Endothelial cell of umbilical vein (primary cell): Measurements from ENCODE around the gene GATA6. TPM values are rescaled to one million over a fixed set of nuclear protein-coding genes. Genes with fewer than 3 reads are reported as not detected.
"Not testable (repeated sequence)": the region's sequence is repeated elsewhere in the genome, so short reads cannot be mapped to it uniquely, and the experiment has no call there.

Source experiments
- BruUV-seq: library from RNA; stranded (reverse); fragments of 400-500 nt; replicated peaks from 2 replicates; lab custom pipeline; 2021; lab: Mats Ljungman, UMichigan
- CTCF ChIA-PET: fragments of 300-600, 350-600 bp; sonication (Branson Sonifier 250); formaldehyde crosslinking; loops from one replicate; lab custom pipeline; 2021; ENCODE audit warnings: antibody characterized with exemption, inconsistent platforms; lab: Charles Lee
- POLR2A ChIA-PET: fragments of 300-600, 350-600 bp; sonication (Branson Sonifier 250); formaldehyde crosslinking; loops from one replicate; lab custom pipeline; 2021; ENCODE audit warnings: antibody characterized with exemption, inconsistent platforms; lab: Charles Lee
- DNase-seq: peaks from one replicate; pipeline ENCODE4 v3.0.0-alpha.2; 2011; ENCODE audit warnings: low read depth, low spot score
- FAIRE-seq: peaks from 2 replicates; lab custom pipeline; 2011; peaks lifted over from hg19 to GRCh38; lab: Jason Lieb, UNC
- H2AFZ ChIP-seq: 2 replicates; pipeline ENCODE4 v1.6.0; 2012; ENCODE audit warnings: low read depth, low read length, control low read depth, inconsistent platforms
- H3K27ac ChIP-seq: 2 replicates; pipeline ENCODE4 v1.5.1; 2011; ENCODE audit warnings: low read depth, mild to moderate bottlenecking, control low read depth, low read length, moderate library complexity; ENCODE audit not compliant: insufficient read depth
- H3K27me3 ChIP-seq, 2 experiments: 2 replicates each; pipeline versions ENCODE4 v1.6.0 to v1.6.1; 2011; ENCODE audit warnings: low read length in 2 of 2, mixed read lengths in 1 of 2; ENCODE audit not compliant: control insufficient read depth in 2 of 2, insufficient read depth in 2 of 2
- H3K36me3 ChIP-seq, 2 experiments: 2 replicates in 1 of 2; 3 replicates in 1 of 2; pipeline ENCODE4 v1.5.1; 2011; ENCODE audit warnings: low read length in 2 of 2, mild to moderate bottlenecking in 1 of 2, moderate library complexity in 1 of 2; ENCODE audit not compliant: control insufficient read depth in 2 of 2, insufficient read depth in 2 of 2; ENCODE audit errors: extremely low read depth in 1 of 2
- H3K4me1 ChIP-seq: 3 replicates; pipeline ENCODE4 v1.5.1; 2011; ENCODE audit warnings: mild to moderate bottlenecking, low read length; ENCODE audit not compliant: control insufficient read depth, insufficient read depth; ENCODE audit errors: extremely low read depth
- H3K4me2 ChIP-seq: 2 replicates; pipeline ENCODE4 v1.6.1; 2011; ENCODE audit warnings: low read length, control low read depth, mixed read lengths; ENCODE audit not compliant: insufficient read depth
- H3K4me3 ChIP-seq, 3 experiments: fragments of 200-600 bp in 1 of 3; sonication (generic), shearing (Covaris generic) in 1 of 3; replicated peaks in 1 of 3; 2 replicates each; pipeline ENCODE4 v1.5.1; 2011 to 2016; ENCODE audit warnings: control low read depth in 3 of 3, low read length in 3 of 3, mild to moderate bottlenecking in 2 of 3, inconsistent platforms in 1 of 3, low read depth in 1 of 3, moderate library complexity in 1 of 3; ENCODE audit not compliant: insufficient read depth in 1 of 3
- H3K79me2 ChIP-seq: 2 replicates; pipeline ENCODE4 v1.6.0; 2012; ENCODE audit warnings: low read length, inconsistent platforms; ENCODE audit not compliant: control insufficient read depth, insufficient read depth
- H3K9ac ChIP-seq: replicated peaks from 2 replicates; pipeline ENCODE3; 2011; ENCODE audit warnings: low read length, control low read depth; ENCODE audit not compliant: insufficient read depth; ENCODE audit errors: extremely low read depth
- H3K9me1 ChIP-seq: replicated peaks from 3 replicates; pipeline ENCODE4 v1.6.0; 2011; ENCODE audit warnings: mild to moderate bottlenecking, low read length; ENCODE audit not compliant: control insufficient read depth, insufficient read depth; ENCODE audit errors: extremely low read depth
- H3K9me3 ChIP-seq: replicated peaks from 2 replicates; pipeline ENCODE4 v1.5.1; 2012; ENCODE audit warnings: low read length, inconsistent platforms; ENCODE audit not compliant: control insufficient read depth, insufficient read depth
- H4K20me1 ChIP-seq: replicated peaks from 2 replicates; pipeline ENCODE3; 2011; ENCODE audit warnings: mild to moderate bottlenecking, low read length; ENCODE audit not compliant: control insufficient read depth, insufficient read depth; ENCODE audit errors: extremely low read depth
- EZH2 ChIP-seq: IDR thresholded peaks from 2 replicates; pipeline ENCODE4 v1.6.1; 2012; ENCODE audit warnings: borderline replicate concordance, low read depth, mild to moderate bottlenecking, moderate library complexity, low read length, inconsistent platforms; ENCODE audit not compliant: severe bottlenecking
- FOS ChIP-seq: IDR thresholded peaks from 2 replicates; pipeline ENCODE4 v1.6.1; 2011; ENCODE audit warnings: mild to moderate bottlenecking, low read length, moderate library complexity, borderline replicate concordance; ENCODE audit not compliant: insufficient read depth
- GATA2 ChIP-seq: IDR thresholded peaks from 2 replicates; pipeline ENCODE4 v1.7.0; 2011; ENCODE audit warnings: low read depth, mild to moderate bottlenecking, moderate library complexity, mixed read lengths, low read length; ENCODE audit not compliant: insufficient read length, insufficient read depth
- JUN ChIP-seq: IDR thresholded peaks from 2 replicates; pipeline ENCODE4 v1.6.1; 2011; ENCODE audit warnings: borderline replicate concordance, low read depth; ENCODE audit not compliant: insufficient read length, insufficient read depth
- MYC ChIP-seq: IDR thresholded peaks from one replicate; pipeline ENCODE4 v1.6.1; 2011; ENCODE audit warnings: mild to moderate bottlenecking, low read depth, low read length
- POLR2A ChIP-seq: IDR thresholded peaks from 2 replicates; pipeline ENCODE4 v1.6.1; 2012; ENCODE audit warnings: low read depth, mild to moderate bottlenecking, control low read depth, low read length
- POLR2AphosphoS5 ChIP-seq: IDR thresholded peaks from 2 replicates; pipeline ENCODE4 v1.6.1; 2012; ENCODE audit warnings: low read depth, mild to moderate bottlenecking, control low read depth, low read length, moderate library complexity; ENCODE audit not compliant: insufficient read depth
- dilution Hi-C: fragments of 300-500 bp; cut with MboI; formaldehyde crosslinking; loops from one replicate; pipeline ENCODE4 v1.15.0; 2019; ENCODE audit warnings: low sequenced_read_pairs; ENCODE audit not compliant: extremely low pct_ligation_motif_present
- intact Hi-C: fragments of 100-400 bp; cut with micrococcal nuclease; formaldehyde crosslinking; loops from one replicate; pipeline ENCODE4 v1.10.0; 2022
- polyA plus RNA-seq, 4 experiments: library from polyadenylated mRNA; depleted of rRNA in 3 of 4; stranded (reverse) in 3 of 4; unstranded in 1 of 4; fragments of >200 nt; gene quantifications; 2 replicates each; pipeline versions ENCODE4 v1.2.1 to v1.2.3, GENCODE V29; 2011 to 2012; ENCODE audit warnings: missing spikeins in 1 of 4
- total RNA-seq: library from RNA; stranded (reverse); gene quantifications from 2 replicates; pipeline ENCODE4 v1.2.3, GENCODE V29; 2021
- TF ChIP-seq, protein P1 (sequence below), 2 donors: IDR thresholded peaks; 1 replicate in 1 of 2; 2 replicates in 1 of 2; pipeline ENCODE4 v1.5.1; 2011; ENCODE audit warnings: low read length in 2 of 2, mild to moderate bottlenecking in 2 of 2, moderate library complexity in 2 of 2, control low read depth in 1 of 2, inconsistent platforms in 1 of 2, low read depth in 1 of 2; ENCODE audit not compliant: insufficient read depth in 1 of 2; ENCODE audit errors: extremely low read depth in 1 of 2
- TF ChIP-seq, protein P2 (sequence below): IDR thresholded peaks from 2 replicates; pipeline ENCODE4 v1.6.1; 2011; ENCODE audit not compliant: insufficient read depth, insufficient read length

The GATA6 gene
- total and polyA plus RNA-seq, 2 donors (not counting 3 experiments of a cell fraction or from before 2014, with no cell fraction given): 4.1 to 14.6 TPM

DNA sequence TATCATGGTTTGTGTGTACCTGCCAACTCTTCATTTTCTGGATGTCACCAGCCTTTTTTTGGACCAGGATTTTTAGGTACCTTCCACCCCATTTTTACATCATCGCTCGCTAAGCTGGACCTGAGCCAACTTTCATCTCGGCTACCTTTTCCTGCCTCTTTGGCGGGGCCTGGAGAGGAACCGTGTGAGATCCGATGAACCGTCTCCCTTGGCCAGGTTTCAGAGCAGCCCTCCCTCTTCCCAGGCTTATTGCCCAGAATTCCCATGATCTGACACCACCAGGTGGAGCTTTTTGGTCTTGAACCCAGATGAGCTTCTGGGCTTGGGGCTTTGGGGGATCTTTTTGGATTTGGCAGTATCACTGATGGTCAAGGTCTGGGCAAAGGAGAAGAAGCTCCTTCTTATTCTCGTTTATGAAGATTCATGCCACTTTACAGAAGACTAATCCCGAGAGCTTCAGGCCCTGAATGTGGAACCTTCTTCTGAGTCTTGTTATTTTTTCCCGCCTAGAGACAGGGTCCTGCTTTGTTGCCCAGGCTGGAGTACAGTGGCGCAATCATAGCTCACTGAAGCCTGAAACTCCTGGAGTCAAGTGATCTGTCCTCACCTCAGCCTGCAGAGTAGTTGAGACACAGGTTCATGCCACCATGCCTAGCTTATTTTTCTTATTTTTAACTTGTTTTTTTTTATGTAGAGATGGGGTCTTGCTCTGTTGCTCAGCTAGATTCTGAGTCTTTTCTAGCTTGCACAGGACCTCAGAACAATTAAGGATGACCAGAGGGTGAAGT is 50.4 kb downstream of the GATA6 start:
- no peaks in the 10 kb centered on the region for H3K27me3 ChIP-seq
- no peak overlapping the region for H3K9ac ChIP-seq
- H3K4me2 ChIP-seq: no peak overlapping the region
- H4K20me1 ChIP-seq: no peaks in the 10 kb centered on the region
- no peak overlapping the region for H3K27ac ChIP-seq
- FAIRE-seq (no peak), DNase-seq (no peak)
- no TSS peak for BruUV-seq
- H3K36me3 ChIP-seq: no peaks in the 10 kb centered on the region
- CTCF ChIA-PET: interaction anchor here (1.0 to 1.8 kb wide), 9 partner anchors 14 to 343 kb away, joined by 3 to 9 read pairs (median 4); no protein-coding TSS in a partner anchor
- no peak overlapping the region for H3K4me3 ChIP-seq
- no peaks in the 10 kb centered on the region for H3K79me2 ChIP-seq
- H2AFZ ChIP-seq: no peak overlapping the region
- intact Hi-C loops: no loop called here
- dilution Hi-C loops: no loop called here
- POLR2A ChIA-PET: no interaction called here
- no peaks in the 10 kb centered on the region for H3K9me1 ChIP-seq
- H3K9me3 ChIP-seq: no peaks in the 10 kb centered on the region
- no peak for TF ChIP-seq MYC
- TF ChIP-seq POLR2AphosphoS5: no peak
- TF ChIP-seq GATA2: no peak
- TF ChIP-seq JUN: no peak
- TF ChIP-seq, protein P1, sequence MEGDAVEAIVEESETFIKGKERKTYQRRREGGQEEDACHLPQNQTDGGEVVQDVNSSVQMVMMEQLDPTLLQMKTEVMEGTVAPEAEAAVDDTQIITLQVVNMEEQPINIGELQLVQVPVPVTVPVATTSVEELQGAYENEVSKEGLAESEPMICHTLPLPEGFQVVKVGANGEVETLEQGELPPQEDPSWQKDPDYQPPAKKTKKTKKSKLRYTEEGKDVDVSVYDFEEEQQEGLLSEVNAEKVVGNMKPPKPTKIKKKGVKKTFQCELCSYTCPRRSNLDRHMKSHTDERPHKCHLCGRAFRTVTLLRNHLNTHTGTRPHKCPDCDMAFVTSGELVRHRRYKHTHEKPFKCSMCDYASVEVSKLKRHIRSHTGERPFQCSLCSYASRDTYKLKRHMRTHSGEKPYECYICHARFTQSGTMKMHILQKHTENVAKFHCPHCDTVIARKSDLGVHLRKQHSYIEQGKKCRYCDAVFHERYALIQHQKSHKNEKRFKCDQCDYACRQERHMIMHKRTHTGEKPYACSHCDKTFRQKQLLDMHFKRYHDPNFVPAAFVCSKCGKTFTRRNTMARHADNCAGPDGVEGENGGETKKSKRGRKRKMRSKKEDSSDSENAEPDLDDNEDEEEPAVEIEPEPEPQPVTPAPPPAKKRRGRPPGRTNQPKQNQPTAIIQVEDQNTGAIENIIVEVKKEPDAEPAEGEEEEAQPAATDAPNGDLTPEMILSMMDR (IDR thresholded peaks at IDR 0.05; ENCODE audit: extremely low read depth in 1 of 2, insufficient read depth in 1 of 2, low read depth in 1 of 2, low read length in 2 of 2): no peak
- TF ChIP-seq FOS: no peak
- no peak for TF ChIP-seq EZH2
- TF ChIP-seq POLR2A: no peak
- TF ChIP-seq, protein P2, sequence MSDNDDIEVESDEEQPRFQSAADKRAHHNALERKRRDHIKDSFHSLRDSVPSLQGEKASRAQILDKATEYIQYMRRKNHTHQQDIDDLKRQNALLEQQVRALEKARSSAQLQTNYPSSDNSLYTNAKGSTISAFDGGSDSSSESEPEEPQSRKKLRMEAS: no peak
- peaks cover 13% of the 10 kb centered on the region for H3K4me1 ChIP-seq

DNA sequence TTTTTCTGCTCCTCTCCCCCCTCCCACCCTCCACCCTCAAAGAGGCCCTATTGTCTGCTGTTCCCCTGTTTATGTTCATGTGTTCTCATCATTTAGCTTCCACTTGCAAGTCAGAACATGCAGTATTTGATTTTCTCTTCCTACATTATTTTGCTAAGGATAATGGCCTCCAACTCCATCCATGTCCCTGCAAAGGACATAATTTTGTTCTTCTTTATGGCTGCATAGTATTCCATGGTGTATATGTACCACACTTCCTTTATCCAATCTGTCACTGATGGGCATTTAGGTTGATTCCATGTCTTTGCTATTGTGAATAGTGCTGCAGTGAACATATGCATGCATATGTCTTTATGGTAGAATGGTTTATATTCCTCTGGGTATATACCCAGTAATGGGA is 51.2 kb downstream of the GATA6 start:
- H3K27ac ChIP-seq, FAIRE-seq, H3K9ac ChIP-seq, H3K36me3 ChIP-seq, H3K27me3 ChIP-seq, H2AFZ ChIP-seq, BruUV-seq, H3K79me2 ChIP-seq, H3K9me1 ChIP-seq, H4K20me1 ChIP-seq, H3K9me3 ChIP-seq, DNase-seq, dilution Hi-C loops, intact Hi-C loops, H3K4me3 ChIP-seq, H3K4me2 ChIP-seq, POLR2A ChIA-PET, H3K4me1 ChIP-seq: not testable (repeated sequence)
- CTCF ChIA-PET: interaction anchor here (1.2 to 1.8 kb wide), 2 partner anchors 24 to 87 kb away, joined by 3 to 4 read pairs; no protein-coding TSS in a partner anchor
